Renal cortex interstitium (tissue), 11 donors: ENCODE data around the gene RAB6A. TPM values are rescaled to one million over a fixed set of nuclear protein-coding genes. Genes with fewer than 3 reads are reported as not detected.
A peak's percentile ranks its signal among the peaks of the same experiment; 100 is the strongest.

Source experiments
- DNase-seq, 11 donors: peaks; one replicate each; pipeline ENCODE4 v3.0.0-alpha.2; 2013; ENCODE audit warnings: low read depth in 9 of 11, low spot score in 4 of 11; ENCODE audit errors: extremely low read depth in 1 of 11
- polyA plus RNA-seq, 3 donors: library from polyadenylated mRNA; unstranded; fragments of 120-200 nt; gene quantifications; one replicate each; pipeline ENCODE4 v1.2.1, GENCODE V29; 2013; ENCODE audit not compliant: insufficient read length in 3 of 3

RAB6A gene
- polyA plus RNA-seq, 3 donors = 113 to 127 (median 117) TPM

- no peak for DNase-seq
Observed at GRCh38 chr11:73648571-73649046, 112.3 kb downstream of the RAB6A start.

DNA sequence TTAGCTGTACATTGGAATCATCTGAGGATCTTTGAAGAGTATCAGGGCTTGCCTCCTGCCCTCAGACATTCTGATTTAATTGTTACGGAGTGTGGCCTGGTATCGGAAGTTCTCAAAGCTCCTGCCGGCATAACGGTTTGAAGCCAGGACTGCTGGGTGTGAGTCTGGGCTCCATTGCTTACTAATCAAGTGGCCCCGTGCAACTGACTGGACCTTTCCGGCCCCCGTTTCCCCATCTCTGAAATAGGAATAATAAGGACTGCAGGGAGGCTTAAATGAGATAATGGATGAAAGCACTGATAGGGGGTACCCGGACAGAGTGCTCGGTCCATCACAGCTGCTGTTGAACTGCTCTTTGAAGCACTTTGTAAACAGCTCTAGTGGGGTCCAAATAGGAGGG is 112.8 kb downstream of the RAB6A start:
- no peak for DNase-seq

GRCh38 chr11:73647459-73648100 is 113.3 kb downstream of the RAB6A start:
- DNase-seq = peak in 9 of 11 donors; percentile 46 to 83 (median 70)

DNA sequence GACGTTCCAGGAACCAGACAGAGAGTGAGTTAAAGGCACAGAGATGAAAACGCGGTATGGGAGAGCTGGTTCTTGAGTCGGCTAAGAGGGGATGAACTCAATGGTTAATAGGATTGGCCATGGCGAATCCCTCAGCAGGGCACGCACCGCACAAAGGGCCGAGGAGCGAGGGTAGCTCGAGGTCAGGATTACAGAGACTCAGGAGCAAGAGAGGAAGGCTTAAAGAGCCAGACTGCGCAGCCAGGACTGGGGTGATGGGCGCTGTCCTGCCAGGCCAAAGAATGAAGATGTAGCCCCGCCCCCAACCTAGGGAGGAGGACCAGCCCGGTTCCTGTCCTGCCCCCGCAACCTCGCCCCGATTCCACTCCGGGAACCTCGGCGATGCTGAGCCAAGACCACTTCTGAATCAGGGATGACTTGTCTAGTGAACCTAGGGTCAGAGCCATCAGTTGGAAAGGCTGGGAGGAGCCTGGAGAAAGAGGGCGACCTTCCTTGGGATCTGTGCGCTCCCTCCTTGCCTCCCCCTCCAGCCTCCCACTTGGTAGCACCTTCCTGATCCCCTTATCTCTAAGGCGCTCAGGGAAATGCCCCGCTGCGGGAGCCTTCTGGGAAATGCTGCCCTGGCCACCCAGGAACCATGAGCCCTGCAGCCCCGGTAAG is 114.8 kb downstream of the RAB6A start, which contains the start of gene PLEKHB1:
TSS of gene PLEKHB1 (plus strand) at position 610 of the 660 bp plus-strand sequence. CDS start at position 638, 28 bp downstream.
- no peak for DNase-seq

- DNase-seq = no peak
Observed at GRCh38 chr11:73645121-73645969, 115.5 kb downstream of the RAB6A start.

DNA sequence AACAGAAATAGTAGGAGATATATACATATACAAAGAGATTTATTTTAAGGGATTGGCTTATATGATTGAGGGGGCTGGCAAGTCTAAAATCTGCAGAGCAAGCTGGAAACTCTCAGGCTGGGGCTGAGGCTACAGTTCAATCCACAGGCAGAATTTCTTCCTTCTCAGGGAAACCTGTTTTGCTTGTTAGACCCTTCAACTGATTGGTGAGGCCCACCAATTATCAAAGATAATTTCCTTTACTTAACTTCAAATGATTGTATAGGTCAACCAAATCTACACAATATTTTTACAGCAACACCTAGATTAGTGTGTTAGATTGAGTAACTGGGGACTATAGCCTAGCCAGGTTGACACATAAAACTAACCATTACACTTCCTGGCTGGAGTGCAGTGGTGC is 119.2 kb downstream of the RAB6A start:
- DNase-seq = no peak

- no peak for DNase-seq
Observed at GRCh38 chr11:73640592-73640991, 120.3 kb downstream of the RAB6A start.

- DNase-seq = no peak
Observed at GRCh38 chr11:73637012-73637411, 123.9 kb downstream of the RAB6A start.

DNA sequence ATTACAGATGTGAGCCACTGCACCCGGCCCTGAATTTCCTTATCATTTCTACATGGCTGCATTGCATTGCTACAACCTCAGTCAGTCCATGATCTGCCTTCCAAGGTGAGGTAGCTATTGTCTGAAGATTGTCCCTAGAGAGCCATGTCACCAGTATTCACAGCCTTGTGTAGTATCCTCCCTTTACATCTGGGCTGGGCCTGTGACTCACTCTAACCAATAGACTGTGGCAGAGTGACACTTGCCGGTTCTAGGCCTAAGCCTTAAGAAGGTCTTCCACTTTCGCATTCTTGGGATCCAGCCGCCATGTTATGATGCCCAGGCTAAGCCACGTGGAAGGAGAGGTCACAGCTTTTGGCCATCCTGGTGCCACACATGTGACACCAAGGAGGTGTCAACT is 124.6 kb downstream of the RAB6A start:
- DNase-seq = no peak

- DNase-seq = no peak
Observed at GRCh38 chr11:73635721-73636120, 125.2 kb downstream of the RAB6A start.

- no peak for DNase-seq
Observed at GRCh38 chr11:73633999-73634398, 126.9 kb downstream of the RAB6A start.

DNA sequence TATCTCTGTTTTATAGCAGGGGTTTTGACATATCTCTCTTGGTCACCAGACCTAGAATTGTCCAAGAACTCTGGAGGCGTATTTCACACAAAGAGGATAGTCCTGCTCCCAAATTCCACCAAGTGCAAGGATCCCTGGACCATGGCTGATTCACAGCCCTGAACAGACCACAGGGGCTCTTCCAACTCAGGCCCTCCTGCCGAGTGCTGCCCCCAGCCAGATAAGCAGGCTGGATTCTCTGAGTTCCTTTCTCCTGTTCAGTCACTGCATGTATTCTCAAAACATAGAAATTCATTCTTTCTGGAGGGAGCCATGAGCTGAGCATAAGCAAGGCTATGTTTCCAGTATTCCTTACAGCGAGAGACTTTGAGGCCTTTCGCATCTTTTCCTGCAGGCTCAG is 127.9 kb downstream of the RAB6A start:
- no peak for DNase-seq

- DNase-seq = no peak
Observed at GRCh38 chr11:73629907-73630306, 131.0 kb downstream of the RAB6A start.

DNA sequence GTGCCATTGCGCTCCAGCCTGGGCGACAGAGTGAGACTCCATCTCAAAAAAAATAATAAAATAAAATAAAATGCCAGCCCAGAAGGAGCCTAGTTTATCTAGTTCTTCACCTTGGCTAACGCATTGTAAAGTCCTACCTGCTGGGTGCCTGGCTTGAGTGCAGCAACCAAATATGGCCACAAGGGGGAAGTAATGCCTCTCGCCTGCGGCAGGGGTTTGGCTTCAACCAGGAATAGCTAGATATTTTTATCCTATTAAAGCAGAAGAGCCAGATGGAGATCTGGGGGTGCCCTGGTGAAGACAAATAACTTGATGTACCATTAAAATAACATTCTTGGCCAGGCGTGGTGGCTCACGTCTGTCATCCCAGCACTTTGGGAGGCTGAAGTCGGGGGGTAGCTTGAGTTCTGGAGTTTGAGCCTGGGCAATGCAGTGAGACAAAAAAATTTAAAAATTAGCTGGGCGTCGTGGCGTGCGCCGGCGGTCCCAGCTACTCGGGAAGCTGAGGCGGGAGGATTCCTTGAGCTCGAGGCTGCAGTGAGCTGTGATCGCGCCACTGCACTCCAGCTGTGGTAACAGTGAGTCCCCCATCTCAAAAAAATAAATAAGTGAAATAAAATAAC is 135.1 kb downstream of the RAB6A start:
- peak in 8 of 11 donors; percentile 35 to 70 (median 56) for DNase-seq

Other genes starting within 250 kb of the RAB6A start
- gene FAM168A, start 163.0 kb downstream of the RAB6A start, polyA plus RNA-seq = 10 to 100 TPM; 44.2 to 47.6 (median 44.5) TPM
- 10 to 100 TPM; 10.5 to 14.5 (median 12.2) TPM for gene PLEKHB1, start 114.5 kb downstream of the RAB6A start, polyA plus RNA-seq
- 10 to 100 TPM; 53.5 to 75.1 (median 69.4) TPM for gene MRPL48, start 26.8 kb upstream of the RAB6A start, polyA plus RNA-seq
- 10 to 100 TPM; 66.2 to 74.0 (median 71.6) TPM for gene COA4, start 115.8 kb upstream of the RAB6A start, polyA plus RNA-seq
- 10 to 100 TPM; 32.9 to 39.7 (median 36.0) TPM for gene PAAF1, start 115.9 kb upstream of the RAB6A start, polyA plus RNA-seq
- gene DNAJB13, start 190.0 kb upstream of the RAB6A start, polyA plus RNA-seq = 1 to 10 TPM; 4.8 to 6.1 (median 4.9) TPM
- gene UCP2, start 221.8 kb upstream of the RAB6A start, polyA plus RNA-seq = 10 to 100 TPM; 65.1 to 73.2 (median 68.4) TPM
- 1 to 10 TPM; 2.0 to 3.2 (median 3.1) TPM for gene UCP3, start 248.0 kb upstream of the RAB6A start, polyA plus RNA-seq